CD4-positive, alpha-beta memory T cell (primary cell): ENCODE data around the gene EMC10. TPM values are rescaled to one million over a fixed set of nuclear protein-coding genes. Genes with fewer than 3 reads are reported as not detected.

Experiments used
- CTCF ChIA-PET: fragments of 350-600 bp; sonication (Branson Sonifier 250); formaldehyde crosslinking; loops from one replicate; lab custom pipeline; 2021; ENCODE audit warnings: inconsistent platforms; ENCODE audit not compliant: partially characterized antibody; lab: Charles Lee
- POLR2A ChIA-PET: fragments of 350-600 bp; sonication (Branson Sonifier 250); formaldehyde crosslinking; loops from one replicate; lab custom pipeline; 2021; ENCODE audit not compliant: partially characterized antibody; lab: Charles Lee
- DNase-seq, 5 donors: peaks; one replicate each; pipeline versions ENCODE4 v3.0.0 to v3.0.0-alpha.2; 2020 to 2022; ENCODE audit warnings: mixed read lengths in 1 of 5
- H3K27ac ChIP-seq: one replicate; pipeline ENCODE4 v1.7.0; 2013; ENCODE audit warnings: low read depth, low read length
- H3K27me3 ChIP-seq: 2 replicates; pipeline ENCODE4 v1.7.0; 2013; ENCODE audit warnings: mild to moderate bottlenecking, low read length, moderate library complexity; ENCODE audit not compliant: insufficient read depth
- H3K36me3 ChIP-seq: 2 replicates; pipeline ENCODE4 v1.7.0; 2013; ENCODE audit warnings: mild to moderate bottlenecking, low read length, moderate library complexity; ENCODE audit not compliant: insufficient read depth
- H3K4me1 ChIP-seq: 2 replicates; pipeline ENCODE4 v1.7.0; 2013; ENCODE audit warnings: mild to moderate bottlenecking, low read length, moderate library complexity; ENCODE audit not compliant: insufficient read depth
- H3K4me3 ChIP-seq, 2 donors: one replicate each; pipeline ENCODE4 v1.7.0; 2013; ENCODE audit warnings: low read length in 2 of 2, mild to moderate bottlenecking in 1 of 2
- H3K9me3 ChIP-seq, 2 donors: one replicate each; pipeline ENCODE4 v1.7.0; 2013; ENCODE audit warnings: low read length in 2 of 2, control low read depth in 1 of 2; ENCODE audit not compliant: control insufficient read depth in 1 of 2
- H3K27ac Mint-ChIP-seq, 7 donors: one replicate each; pipeline ENCODE4 v1.8.0; 2020 to 2021; ENCODE audit warnings: mixed read lengths in 7 of 7, mild to moderate bottlenecking in 6 of 7, inconsistent platforms in 3 of 7, moderate library complexity in 3 of 7
- H3K27me3 Mint-ChIP-seq, 2 donors: one replicate each; pipeline ENCODE4 v1.8.0; 2020 to 2021; ENCODE audit warnings: mixed read lengths in 2 of 2
- H3K36me3 Mint-ChIP-seq, 2 donors: one replicate each; pipeline ENCODE4 v1.8.0; 2020 to 2021; ENCODE audit warnings: mixed read lengths in 2 of 2, inconsistent platforms in 1 of 2, mild to moderate bottlenecking in 1 of 2
- H3K4me1 Mint-ChIP-seq, 4 donors: one replicate each; pipeline ENCODE4 v1.8.0; 2020 to 2021; ENCODE audit warnings: mixed read lengths in 4 of 4, mild to moderate bottlenecking in 1 of 4
- H3K4me3 Mint-ChIP-seq, 8 donors: one replicate each; pipeline ENCODE4 v1.8.0; 2020 to 2021; ENCODE audit warnings: mixed read lengths in 8 of 8, mild to moderate bottlenecking in 7 of 8, moderate library complexity in 6 of 8, inconsistent platforms in 3 of 8
- H3K9me3 Mint-ChIP-seq, 8 donors: one replicate each; pipeline ENCODE4 v1.8.0; 2020 to 2021; ENCODE audit warnings: mixed read lengths in 8 of 8, mild to moderate bottlenecking in 5 of 8, inconsistent platforms in 3 of 8, moderate library complexity in 1 of 8
- intact Hi-C: fragments of 100-400 bp; cut with micrococcal nuclease; formaldehyde crosslinking; loops from one replicate; pipeline ENCODE4 v1.15.1; 2023
- polyA plus RNA-seq, 2 donors: library from polyadenylated mRNA; unstranded; fragments of 300-500 nt; fragmentation: Illumina TruSeq; gene quantifications; one replicate each; pipeline ENCODE4 v1.2.3, GENCODE V29; 2021
- total RNA-seq, 2 experiments: library from RNA; stranded (reverse); gene quantifications; one replicate each; pipeline ENCODE4 v1.2.3, GENCODE V29; 2021

EMC10 gene
- total and polyA plus RNA-seq, 4 experiments from 2014 or later, result 7.8 to 92.6 (median 46.9) TPM

DNA sequence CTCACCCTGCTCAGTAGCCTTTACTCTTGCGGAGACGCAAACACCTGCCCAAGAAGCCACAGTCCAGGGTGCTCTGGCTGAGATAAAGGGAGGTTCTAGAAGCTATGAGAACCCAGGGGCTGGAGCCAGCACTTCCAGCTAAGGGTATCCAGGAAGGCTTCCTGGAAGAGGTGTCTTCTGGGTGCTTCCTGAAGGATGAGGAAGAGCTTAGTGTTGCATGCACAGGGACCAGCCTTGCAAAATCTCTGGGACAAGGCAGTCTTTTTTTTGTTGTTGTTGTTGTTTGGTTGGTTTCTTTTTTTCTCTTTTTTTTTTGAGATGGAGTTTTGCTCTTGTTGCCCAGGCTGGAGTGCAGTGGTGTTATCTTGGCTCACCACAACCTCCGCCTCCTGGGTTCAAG is 23.1 kb upstream of the EMC10 start:
- no peak for DNase-seq

DNA sequence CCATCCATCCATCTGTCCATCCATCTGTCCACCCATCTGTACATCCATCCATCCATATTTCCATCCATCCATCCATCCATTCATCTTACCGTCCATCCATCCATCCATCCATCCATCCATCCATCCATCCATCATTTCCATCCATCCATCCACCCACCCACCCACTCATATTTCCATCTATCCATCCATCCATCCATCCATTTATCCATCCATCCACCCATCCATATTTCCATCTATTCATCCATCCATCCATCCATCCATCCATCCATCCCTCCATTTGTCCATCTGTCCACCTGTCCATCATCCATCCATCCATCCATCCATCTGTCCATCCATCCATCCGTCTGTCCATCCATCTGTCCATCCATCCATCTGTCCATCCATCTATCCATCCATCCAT is 20.3 kb upstream of the EMC10 start:
- Histone ChIP-seq H3K9me3 (no peaks in the 10 kb centered on the region), H3K27me3 (no peaks in the 10 kb centered on the region), H3K4me3 (no peak overlapping the region), H3K36me3 (no peaks in the 10 kb centered on the region), H3K27ac (no peak overlapping the region), H3K4me1 (no peaks in the 10 kb centered on the region)
- intact Hi-C loops, result no loop called here
- H3K4me3 Mint-ChIP-seq, result no peak overlapping the region
- no peaks in the 10 kb centered on the region for H3K36me3 Mint-ChIP-seq
- H3K27ac Mint-ChIP-seq, result no peak overlapping the region
- H3K4me1 Mint-ChIP-seq, result peaks cover 0 to under 1% (median 0%) of the 10 kb centered on the region in 4 donors
- CTCF ChIA-PET, result no interaction called here
- H3K9me3 Mint-ChIP-seq, result no peaks in the 10 kb centered on the region
- no peak for DNase-seq
- POLR2A ChIA-PET, result no interaction called here
- peaks cover 8 to 18% of the 10 kb centered on the region in 2 donors for H3K27me3 Mint-ChIP-seq

More for the DNA sequence above, 23.1 kb upstream of the EMC10 start:
- H3K4me1 ChIP-seq, result no peaks in the 10 kb centered on the region
- no peaks in the 10 kb centered on the region for H3K36me3 ChIP-seq
- H3K4me3 ChIP-seq, result no peak overlapping the region
- H3K36me3 Mint-ChIP-seq, result no peaks in the 10 kb centered on the region
- H3K9me3 Mint-ChIP-seq, result no peaks in the 10 kb centered on the region
- H3K27ac ChIP-seq, result no peak overlapping the region
- POLR2A ChIA-PET, result no interaction called here
- no peak overlapping the region for H3K27ac Mint-ChIP-seq
- no peaks in the 10 kb centered on the region for H3K4me1 Mint-ChIP-seq
- no peak overlapping the region for H3K4me3 Mint-ChIP-seq
- H3K27me3 ChIP-seq, result no peaks in the 10 kb centered on the region
- CTCF ChIA-PET, result no interaction called here
- intact Hi-C loops, result no loop called here
- no peaks in the 10 kb centered on the region for H3K9me3 ChIP-seq
- H3K27me3 Mint-ChIP-seq, result peaks cover 5 to 21% of the 10 kb centered on the region in 2 donors

DNA sequence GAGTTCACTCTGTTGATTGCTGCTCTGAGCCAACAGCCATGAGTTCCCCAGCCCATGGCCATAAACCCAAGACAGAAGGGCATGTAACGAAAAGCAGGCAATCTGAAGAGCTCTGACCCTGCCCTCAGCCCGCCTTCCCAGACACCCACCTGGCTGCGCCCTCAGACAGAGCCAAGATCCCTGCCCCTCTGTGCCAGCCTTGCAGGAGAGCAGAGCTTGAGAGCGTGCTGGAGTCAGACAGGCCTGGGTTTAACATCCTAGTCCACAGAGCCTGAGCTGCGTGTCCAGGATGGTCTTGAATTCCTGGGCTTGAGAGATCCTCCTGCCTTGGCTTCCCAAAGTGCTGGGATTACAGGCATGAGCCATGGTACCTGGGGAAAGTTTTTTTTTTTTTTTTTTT is 19.0 kb upstream of the EMC10 start:
- intact Hi-C loops, result no loop called here
- Histone ChIP-seq H3K36me3 (no peaks in the 10 kb centered on the region), H3K4me1 (no peaks in the 10 kb centered on the region), H3K4me3 (no peak overlapping the region), H3K27me3 (peaks cover 2% of the 10 kb centered on the region), H3K27ac (no peak overlapping the region), H3K9me3 (no peaks in the 10 kb centered on the region)
- Mint-ChIP-seq H3K4me3 (no peak overlapping the region), H3K36me3 (no peaks in the 10 kb centered on the region), H3K27ac (no peak overlapping the region), H3K27me3 (peaks cover 10 to 24% of the 10 kb centered on the region in 2 donors), H3K4me1 (peaks cover 3 to 6% (median 4%) of the 10 kb centered on the region in 4 donors), H3K9me3 (no peaks in the 10 kb centered on the region)
- DNase-seq, result no peak
- CTCF ChIA-PET, result no interaction called here
- POLR2A ChIA-PET, result no interaction called here

DNA sequence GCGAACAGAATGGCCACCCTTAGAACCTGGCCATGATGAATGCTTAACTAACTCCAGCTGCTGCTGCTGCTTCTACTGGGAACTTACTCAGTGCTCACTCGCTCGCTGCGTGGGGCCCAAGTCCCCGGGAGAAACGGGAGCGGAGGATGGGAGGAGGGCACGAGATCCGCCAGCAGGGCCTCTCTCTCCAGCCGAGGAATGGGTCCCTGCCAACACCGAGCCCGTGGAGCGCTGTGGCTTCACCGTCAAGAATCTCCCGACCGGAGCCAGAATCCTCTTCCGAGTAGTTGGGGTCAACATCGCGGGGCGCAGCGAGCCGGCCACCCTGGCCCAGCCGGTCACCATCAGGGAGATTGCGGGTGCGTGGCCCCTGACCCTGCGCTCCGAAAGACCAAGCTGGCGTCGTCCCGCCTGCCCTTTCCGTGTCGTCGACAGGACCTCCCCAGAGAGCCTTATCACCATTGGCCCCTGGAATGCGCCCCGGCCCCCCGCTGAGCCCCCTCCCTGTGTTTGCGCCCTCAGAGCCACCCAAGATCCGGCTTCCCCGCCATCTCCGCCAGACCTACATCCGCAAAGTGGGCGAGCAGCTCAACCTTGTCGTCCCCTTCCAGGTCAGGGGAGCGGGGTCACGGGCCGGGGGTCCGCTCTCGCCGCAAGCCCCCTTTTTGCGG is 17.8 kb upstream of the EMC10 start:
- intact Hi-C loops, result no loop called here
- peaks cover 10 to 26% of the 10 kb centered on the region in 2 donors for H3K27me3 Mint-ChIP-seq

DNA sequence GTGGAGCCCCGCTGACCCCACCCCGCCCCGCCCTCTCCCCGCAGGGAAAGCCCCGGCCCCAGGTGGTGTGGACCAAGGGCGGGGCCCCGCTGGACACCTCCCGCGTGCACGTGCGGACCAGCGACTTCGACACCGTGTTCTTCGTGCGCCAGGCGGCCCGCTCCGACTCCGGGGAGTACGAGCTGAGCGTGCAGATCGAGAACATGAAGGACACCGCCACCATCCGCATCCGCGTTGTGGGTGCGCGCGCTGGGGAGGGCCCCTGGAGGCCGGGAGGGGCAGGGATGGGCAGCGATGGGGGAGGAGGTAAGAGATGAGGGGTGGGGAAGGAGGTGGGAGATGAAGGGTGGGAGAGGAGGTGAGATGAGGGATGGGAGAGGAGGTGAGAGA is 17.2 kb upstream of the EMC10 start:
- Mint-ChIP-seq H3K27ac (no peak overlapping the region), H3K36me3 (no peaks in the 10 kb centered on the region), H3K9me3 (no peaks in the 10 kb centered on the region), H3K4me1 (peaks cover 3 to 6% (median 4%) of the 10 kb centered on the region in 4 donors), H3K27me3 (peaks cover 10 to 26% of the 10 kb centered on the region in 2 donors), H3K4me3 (no peak overlapping the region)
- POLR2A ChIA-PET, result no interaction called here
- CTCF ChIA-PET, result no interaction called here
- H3K36me3 ChIP-seq, result no peaks in the 10 kb centered on the region
- intact Hi-C loops, result no loop called here
- H3K4me3 ChIP-seq, result no peak overlapping the region
- no peak overlapping the region for H3K27ac ChIP-seq
- DNase-seq, result no peak
- H3K4me1 ChIP-seq, result no peaks in the 10 kb centered on the region
- H3K9me3 ChIP-seq, result no peaks in the 10 kb centered on the region
- peaks cover 2% of the 10 kb centered on the region for H3K27me3 ChIP-seq

More for the DNA sequence above, 17.8 kb upstream of the EMC10 start:
- H3K27ac ChIP-seq, result no peak overlapping the region
- Mint-ChIP-seq H3K27ac (no peak overlapping the region), H3K36me3 (no peaks in the 10 kb centered on the region), H3K4me3 (no peak overlapping the region), H3K9me3 (no peaks in the 10 kb centered on the region), H3K4me1 (peaks cover 3 to 6% (median 4%) of the 10 kb centered on the region in 4 donors)
- ChIA-PET CTCF (no interaction called here), POLR2A (no interaction called here)
- H3K27me3 ChIP-seq, result peaks cover 2% of the 10 kb centered on the region
- H3K4me3 ChIP-seq, result no peak overlapping the region
- H3K9me3 ChIP-seq, result no peaks in the 10 kb centered on the region
- H3K36me3 ChIP-seq, result no peaks in the 10 kb centered on the region
- no peak for DNase-seq
- H3K4me1 ChIP-seq, result no peaks in the 10 kb centered on the region

DNA sequence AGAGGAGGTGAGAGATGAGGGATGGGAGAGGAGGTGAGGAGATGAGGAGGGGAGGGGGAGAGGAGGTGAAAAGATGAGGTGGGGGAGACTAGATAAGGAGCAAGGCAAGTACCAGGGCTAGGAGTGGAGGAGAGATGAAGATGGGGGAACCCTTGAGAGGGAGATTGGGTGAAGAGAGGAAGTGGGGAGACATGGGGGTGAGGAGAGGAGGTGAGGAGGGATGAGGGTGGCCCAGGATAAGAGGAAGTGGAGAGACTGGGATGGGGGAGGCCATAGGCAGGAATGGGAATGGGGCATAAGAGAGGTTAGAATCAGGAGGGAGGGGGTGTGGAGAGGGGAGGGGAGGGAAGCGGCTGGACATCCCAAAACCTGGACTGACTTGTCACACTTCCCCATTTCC is 16.7 kb upstream of the EMC10 start:
- Mint-ChIP-seq H3K4me1 (peaks cover 3 to 6% (median 4%) of the 10 kb centered on the region in 4 donors), H3K36me3 (no peaks in the 10 kb centered on the region), H3K27me3 (peaks cover 10 to 26% of the 10 kb centered on the region in 2 donors), H3K9me3 (no peaks in the 10 kb centered on the region), H3K27ac (no peak overlapping the region), H3K4me3 (no peak overlapping the region)
- Histone ChIP-seq H3K9me3 (no peaks in the 10 kb centered on the region), H3K36me3 (no peaks in the 10 kb centered on the region), H3K4me3 (no peak overlapping the region), H3K27me3 (peaks cover 2% of the 10 kb centered on the region), H3K27ac (no peak overlapping the region), H3K4me1 (no peaks in the 10 kb centered on the region)
- intact Hi-C loops, result no loop called here
- DNase-seq, result no peak
- CTCF ChIA-PET, result interaction anchor here (1.5 to 1.6 kb wide), 2 partner anchors 14 to 19 kb away, joined by 5 to 7 read pairs; no protein-coding TSS in a partner anchor
- POLR2A ChIA-PET, result interaction anchor here (1.0 kb wide), 1 partner anchor 91 kb away, joined by 3 read pairs; no protein-coding TSS in a partner anchor

DNA sequence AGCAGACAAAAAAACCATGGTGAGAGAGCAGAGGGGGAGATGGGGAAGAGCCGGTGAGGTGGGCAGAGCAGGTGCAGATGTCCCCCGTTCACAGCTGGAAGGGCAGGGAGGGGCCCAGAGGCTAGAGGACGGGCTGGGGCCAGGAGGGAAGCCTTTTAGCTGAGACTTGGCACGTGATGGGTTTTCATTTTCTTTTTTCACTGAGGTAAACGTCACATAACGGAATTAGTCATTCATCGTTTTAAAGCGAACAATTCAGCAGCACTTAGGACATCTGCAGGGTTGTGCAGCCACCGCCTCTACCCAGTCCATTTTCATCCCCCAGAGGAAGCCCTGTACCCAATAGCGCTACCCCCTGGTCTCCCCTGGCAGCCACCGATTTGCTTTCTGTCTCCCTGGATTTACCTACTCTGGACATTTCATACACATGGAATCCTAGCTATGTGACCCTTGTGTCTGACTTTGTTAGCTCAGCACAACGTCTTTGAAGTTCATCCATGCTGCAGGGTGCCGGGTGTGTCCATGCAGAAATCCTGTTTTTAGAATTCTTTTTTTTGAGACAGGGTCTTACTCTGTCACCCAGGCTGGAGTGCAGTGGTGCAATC is 16.0 kb upstream of the EMC10 start:
- POLR2A ChIA-PET, result interaction anchor here (1.0 to 1.9 kb wide), 2 partner anchors 92 to 103 kb away, joined by 3 to 9 read pairs; no protein-coding TSS in a partner anchor
- H3K27me3 Mint-ChIP-seq, result peaks cover 7 to 25% of the 10 kb centered on the region in 2 donors
- no peak overlapping the region for H3K27ac Mint-ChIP-seq
- H3K27me3 ChIP-seq, result peaks cover 2% of the 10 kb centered on the region
- no peak overlapping the region for H3K4me3 Mint-ChIP-seq
- H3K9me3 Mint-ChIP-seq, result no peaks in the 10 kb centered on the region
- no peak for DNase-seq
- no peaks in the 10 kb centered on the region for H3K36me3 Mint-ChIP-seq
- H3K4me1 ChIP-seq, result no peaks in the 10 kb centered on the region
- H3K36me3 ChIP-seq, result no peaks in the 10 kb centered on the region
- no peaks in the 10 kb centered on the region for H3K9me3 ChIP-seq
- CTCF ChIA-PET, result interaction anchor here (0.6 to 1.9 kb wide), 10 partner anchors 14 to 103 kb away, joined by 3 to 19 read pairs (median 5); partner anchors contain the start of gene NAPSA
- H3K4me3 ChIP-seq, result no peak overlapping the region
- H3K4me1 Mint-ChIP-seq, result peaks cover 3 to 6% (median 4%) of the 10 kb centered on the region in 4 donors
- H3K27ac ChIP-seq, result no peak overlapping the region
- intact Hi-C loops, result no loop called here
